Smooth muscle cell (in vitro differentiated cells): Measurements from ENCODE around the gene UQCR10. TPM values are rescaled to one million over a fixed set of nuclear protein-coding genes. Genes with fewer than 3 reads are reported as not detected.

Source experiments
- DNase-seq: peaks from one replicate; lab custom pipeline; 2025; ENCODE audit not compliant: unreplicated experiment; lab: John Stamatoyannopoulos, UW
- H2AFZ ChIP-seq: fragments of 200-600 bp; sonication (generic); 2 replicates; pipeline ENCODE4 v1.6.0; 2016; ENCODE audit warnings: antibody characterized with exemption, low read depth, mild to moderate bottlenecking
- H3F3A ChIP-seq: fragments of 200-600 bp; sonication (generic); 2 replicates; pipeline ENCODE4 v1.6.0; 2017; ENCODE audit warnings: antibody characterized with exemption, low read depth
- H3K27ac ChIP-seq: fragments of 200-600 bp; sonication (generic); 2 replicates; pipeline ENCODE4 v1.5.1; 2016; ENCODE audit warnings: low read depth, mild to moderate bottlenecking
- H3K27me3 ChIP-seq: fragments of 200-600 bp; sonication (generic); 2 replicates; pipeline ENCODE4 v1.6.1; 2016; ENCODE audit warnings: low read depth, mild to moderate bottlenecking
- H3K36me3 ChIP-seq: fragments of 200-600 bp; sonication (generic); 2 replicates; pipeline ENCODE4 v1.5.1; 2016; ENCODE audit warnings: low read depth
- H3K4me1 ChIP-seq: fragments of 200-600 bp; sonication (generic); 2 replicates; pipeline ENCODE4 v1.5.1; 2016; ENCODE audit warnings: low read depth
- H3K4me2 ChIP-seq: fragments of 200-600 bp; sonication (generic); 2 replicates; pipeline ENCODE4 v1.6.0; 2016; ENCODE audit warnings: mild to moderate bottlenecking
- H3K4me3 ChIP-seq: fragments of 200-600 bp; sonication (generic); 2 replicates; pipeline ENCODE4 v1.5.1; 2016; ENCODE audit warnings: mild to moderate bottlenecking
- H3K79me2 ChIP-seq: fragments of 200-600 bp; sonication (generic); 2 replicates; pipeline ENCODE4 v1.6.0; 2016; ENCODE audit warnings: low read depth, mild to moderate bottlenecking
- H3K9ac ChIP-seq: fragments of 200-600 bp; sonication (generic); 2 replicates; pipeline ENCODE4 v1.6.0; 2016; ENCODE audit warnings: low read depth
- H3K9me3 ChIP-seq: fragments of 200-600 bp; sonication (generic); replicated peaks from 2 replicates; pipeline ENCODE4 v1.5.1; 2016; ENCODE audit warnings: low read depth
- H4K20me1 ChIP-seq: fragments of 200-600 bp; sonication (generic); 2 replicates; pipeline ENCODE4 v1.6.0; 2016; ENCODE audit warnings: low read depth
- WGBS: methylation state at CpG from one replicate; pipeline ENCODE4 v1.1.7; 2016; ENCODE audit warnings: low lambda C conversion rate; 5-methylcytosine and 5-hydroxymethylcytosine counted together
- polyA plus RNA-seq: library from polyadenylated mRNA; unstranded; fragments of >200 nt; fragmentation: Nextera tagmentation; extraction: Ambion mirVana; gene quantifications from 2 replicates; pipeline ENCODE4 v1.2.1, GENCODE V29; 2016
- total RNA-seq: library from RNA; depleted of rRNA; stranded (reverse); fragments of >200 nt; gene quantifications from 2 replicates; pipeline ENCODE4 v1.2.3, GENCODE V29; 2014
- TF ChIP-seq, protein P1 (sequence below): fragments of 200-600 bp; sonication (generic); IDR thresholded peaks from 2 replicates; pipeline ENCODE4 v1.5.1; 2017; ENCODE audit warnings: borderline replicate concordance, mild to moderate bottlenecking, antibody characterized with exemption; ENCODE audit not compliant: insufficient read depth, poor library complexity, severe bottlenecking

Gene UQCR10
- total and polyA plus RNA-seq, 2 experiments from 2014 or later: 102 to 296 TPM

DNA sequence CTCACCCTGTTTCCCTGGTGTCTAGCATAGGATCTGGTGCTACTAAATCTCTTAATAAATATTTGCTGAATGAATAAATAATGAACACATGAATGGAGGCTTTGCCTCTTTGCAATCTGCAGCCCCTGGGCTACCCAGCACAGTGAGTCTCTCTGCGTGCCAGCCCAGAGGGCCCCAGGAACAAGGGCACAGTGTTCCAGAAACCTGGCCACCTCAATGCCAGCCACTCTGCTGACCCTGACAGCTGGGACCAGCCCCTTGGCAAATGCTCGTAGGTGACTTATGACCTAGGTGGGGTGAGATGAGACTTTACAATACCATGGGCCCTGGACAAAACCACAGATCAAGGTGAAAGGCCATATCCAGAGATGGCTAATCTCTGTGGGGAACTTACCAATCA lies 31.6 kb downstream of the UQCR10 start:
- no peak overlapping the region for H3K4me3 ChIP-seq
- TF ChIP-seq, protein P1, sequence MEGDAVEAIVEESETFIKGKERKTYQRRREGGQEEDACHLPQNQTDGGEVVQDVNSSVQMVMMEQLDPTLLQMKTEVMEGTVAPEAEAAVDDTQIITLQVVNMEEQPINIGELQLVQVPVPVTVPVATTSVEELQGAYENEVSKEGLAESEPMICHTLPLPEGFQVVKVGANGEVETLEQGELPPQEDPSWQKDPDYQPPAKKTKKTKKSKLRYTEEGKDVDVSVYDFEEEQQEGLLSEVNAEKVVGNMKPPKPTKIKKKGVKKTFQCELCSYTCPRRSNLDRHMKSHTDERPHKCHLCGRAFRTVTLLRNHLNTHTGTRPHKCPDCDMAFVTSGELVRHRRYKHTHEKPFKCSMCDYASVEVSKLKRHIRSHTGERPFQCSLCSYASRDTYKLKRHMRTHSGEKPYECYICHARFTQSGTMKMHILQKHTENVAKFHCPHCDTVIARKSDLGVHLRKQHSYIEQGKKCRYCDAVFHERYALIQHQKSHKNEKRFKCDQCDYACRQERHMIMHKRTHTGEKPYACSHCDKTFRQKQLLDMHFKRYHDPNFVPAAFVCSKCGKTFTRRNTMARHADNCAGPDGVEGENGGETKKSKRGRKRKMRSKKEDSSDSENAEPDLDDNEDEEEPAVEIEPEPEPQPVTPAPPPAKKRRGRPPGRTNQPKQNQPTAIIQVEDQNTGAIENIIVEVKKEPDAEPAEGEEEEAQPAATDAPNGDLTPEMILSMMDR: no peak
- no peak overlapping the region for H2AFZ ChIP-seq

DNA sequence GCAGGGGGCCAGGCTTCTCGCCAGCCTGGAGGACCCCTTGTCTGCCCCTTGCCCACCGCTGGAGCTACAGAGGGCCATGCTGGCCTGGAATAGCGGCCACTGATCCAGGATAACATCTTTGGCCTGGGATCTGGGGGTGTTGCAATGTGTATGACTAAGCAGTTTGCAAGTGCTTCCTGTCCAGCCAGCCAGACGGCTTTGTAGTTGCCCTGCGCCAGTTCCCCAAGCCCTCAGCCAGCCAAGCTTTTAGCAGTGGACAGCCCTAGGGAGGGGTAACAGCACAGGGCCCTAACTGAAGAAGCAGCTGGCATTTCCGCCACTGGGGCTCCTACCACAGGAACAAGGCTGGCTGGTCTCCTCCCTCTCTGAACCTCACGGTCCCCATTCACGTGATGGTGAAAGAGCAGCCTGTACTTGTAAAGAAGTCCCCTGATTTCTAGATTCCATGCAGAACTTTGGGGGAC lies 32.1 kb downstream of the UQCR10 start:
- peak; percentile 46 for DNase-seq
- no peaks in the 10 kb centered on the region for H3K27me3 ChIP-seq
- H3K4me2 ChIP-seq: peak overlapping the region; percentile 77
- 12% methylated on average over 8 of the region's 8 CpGs for WGBS
- no peak overlapping the region for H2AFZ ChIP-seq
- H3K27ac ChIP-seq: peak overlapping the region; percentile 74
- H3K36me3 ChIP-seq: no peaks in the 10 kb centered on the region
- H3F3A ChIP-seq: peaks cover 12% of the 10 kb centered on the region
- no peaks in the 10 kb centered on the region for H4K20me1 ChIP-seq
- H3K4me3 ChIP-seq: no peak overlapping the region
- no peaks in the 10 kb centered on the region for H3K79me2 ChIP-seq
- peaks cover 8% of the 10 kb centered on the region for H3K4me1 ChIP-seq
- H3K9me3 ChIP-seq: no peaks in the 10 kb centered on the region
- TF ChIP-seq, protein P1: peak; percentile 13
- H3K9ac ChIP-seq: peak overlapping the region; percentile 59

More for the DNA sequence above, 31.6 kb downstream of the UQCR10 start:
- no peaks in the 10 kb centered on the region for H3K9me3 ChIP-seq
- H3K79me2 ChIP-seq: no peaks in the 10 kb centered on the region
- no peak for DNase-seq
- H3F3A ChIP-seq: peaks cover 12% of the 10 kb centered on the region
- peak overlapping the region; percentile 59 for H3K9ac ChIP-seq
- H3K4me1 ChIP-seq: peaks cover 8% of the 10 kb centered on the region
- H3K4me2 ChIP-seq: peak overlapping the region; percentile 77
- no peaks in the 10 kb centered on the region for H3K27me3 ChIP-seq
- H4K20me1 ChIP-seq: no peaks in the 10 kb centered on the region
- peak overlapping the region; percentile 74 for H3K27ac ChIP-seq
- H3K36me3 ChIP-seq: no peaks in the 10 kb centered on the region
- 92% methylated on average over 2 of the region's 2 CpGs for WGBS

DNA sequence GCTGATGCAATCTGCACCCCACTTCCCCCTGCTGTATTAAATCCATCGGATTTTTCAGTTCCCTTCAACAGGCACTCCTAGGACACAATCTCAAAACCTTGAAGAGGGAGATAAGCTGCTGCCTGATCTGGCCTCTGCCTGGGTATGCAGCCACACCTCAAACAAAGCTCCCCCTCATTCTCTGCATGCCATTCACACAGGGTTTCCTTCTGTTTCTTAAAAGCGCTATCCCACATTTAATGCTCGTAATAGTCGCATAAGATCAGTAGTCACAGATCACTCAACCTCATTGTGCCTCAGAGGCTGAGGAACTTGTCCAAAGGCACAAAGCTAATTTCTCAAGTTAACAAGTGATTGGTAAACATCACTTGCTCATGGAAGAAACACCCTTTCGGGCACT lies 34.0 kb downstream of the UQCR10 start:
- TF ChIP-seq, protein P1: no peak
- no peaks in the 10 kb centered on the region for H4K20me1 ChIP-seq
- H3K27ac ChIP-seq: peak overlapping the region; percentile 26
- no peak overlapping the region for H3K9ac ChIP-seq
- no peak overlapping the region for H3K4me3 ChIP-seq
- no peak overlapping the region for H2AFZ ChIP-seq
- 66% methylated on average over 5 of the region's 5 CpGs for WGBS
- no peaks in the 10 kb centered on the region for H3K27me3 ChIP-seq
- no peak overlapping the region for H3K4me2 ChIP-seq
- peaks cover 8% of the 10 kb centered on the region for H3K4me1 ChIP-seq
- H3K36me3 ChIP-seq: no peaks in the 10 kb centered on the region
- no peak for DNase-seq
- peaks cover 12% of the 10 kb centered on the region for H3F3A ChIP-seq
- H3K79me2 ChIP-seq: no peaks in the 10 kb centered on the region
- no peaks in the 10 kb centered on the region for H3K9me3 ChIP-seq

DNA sequence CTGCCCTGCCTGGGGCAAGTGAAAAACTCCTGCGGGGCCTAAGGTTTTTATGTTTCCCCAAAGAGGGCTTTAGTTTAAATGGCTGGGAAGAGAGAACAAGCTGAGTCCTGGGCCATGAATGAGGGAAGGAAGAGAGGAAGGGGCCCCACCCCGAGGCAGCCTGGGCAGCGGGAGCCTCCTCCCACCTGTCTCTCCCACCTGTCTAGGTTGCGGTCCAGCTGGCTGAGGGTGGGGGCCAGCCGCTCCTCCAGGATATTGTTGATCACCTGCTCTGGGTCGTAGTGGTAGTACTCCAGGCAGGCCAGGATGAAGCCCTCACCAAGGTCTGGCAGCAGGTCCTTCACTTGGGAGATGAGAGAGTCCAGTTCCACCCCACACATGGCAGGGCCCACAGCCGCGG lies 34.6 kb downstream of the UQCR10 start:
- no peaks in the 10 kb centered on the region for H3K79me2 ChIP-seq
- no peak overlapping the region for H3K4me2 ChIP-seq
- no peaks in the 10 kb centered on the region for H3K27me3 ChIP-seq
- no peak overlapping the region for H3K4me3 ChIP-seq
- no peak for DNase-seq
- peaks cover 12% of the 10 kb centered on the region for H3F3A ChIP-seq
- H3K9ac ChIP-seq: no peak overlapping the region
- peak overlapping the region; percentile 26 for H3K27ac ChIP-seq
- H4K20me1 ChIP-seq: no peaks in the 10 kb centered on the region
- H3K4me1 ChIP-seq: peaks cover 8% of the 10 kb centered on the region
- TF ChIP-seq, protein P1: no peak
- no peaks in the 10 kb centered on the region for H3K9me3 ChIP-seq
- no peak overlapping the region for H2AFZ ChIP-seq
- WGBS: 91% methylated on average over 8 of the region's 8 CpGs
- no peaks in the 10 kb centered on the region for H3K36me3 ChIP-seq
